IMR-90 (cell line): Measurements from ENCODE around the gene CEP68. TPM values are rescaled to one million over a fixed set of nuclear protein-coding genes. Genes with fewer than 3 reads are reported as not detected.

Experiments used
- ATAC-seq: fragments of 200-7000 bp; cut with Tn5 transposase; 2 replicates; pipeline ENCODE4 v1.9.1; 2020; ENCODE audit warnings: low read depth, mild to moderate bottlenecking, moderate library complexity
- BruUV-seq: library from RNA; stranded (reverse); fragments of 400-500 nt; replicated peaks from 2 replicates; lab custom pipeline; 2021; lab: Mats Ljungman, UMichigan
- CTCF ChIA-PET: fragments of 300-600 bp; formaldehyde crosslinking; extraction: SDS; loops from one replicate; lab custom pipeline; 2021; ENCODE audit warnings: antibody characterized with exemption; lab: Yijun Ruan, JAX
- POLR2A ChIA-PET: fragments of 300-600 bp; sonication (Branson Sonifier 250); formaldehyde crosslinking; loops from one replicate; lab custom pipeline; 2022; ENCODE audit warnings: antibody characterized with exemption; ENCODE audit not compliant: unreplicated experiment; lab: Charles Lee
- DNase-seq: peaks from one replicate; pipeline ENCODE4 v3.0.0; 2013
- H2AFZ ChIP-seq: replicated peaks from 2 replicates; pipeline ENCODE3; 2013; ENCODE audit warnings: low read length, mild to moderate bottlenecking; ENCODE audit not compliant: poor library complexity
- H2AK5ac ChIP-seq: 2 replicates; pipeline ENCODE4 v1.6.1; 2013; ENCODE audit warnings: low read depth, low read length, inconsistent platforms
- H2AK9ac ChIP-seq: replicated peaks from 2 replicates; pipeline ENCODE3; 2013; ENCODE audit warnings: mild to moderate bottlenecking, low read depth, low read length, moderate library complexity; ENCODE audit not compliant: poor library complexity
- H2BK120ac ChIP-seq: 2 replicates; pipeline ENCODE4 v1.6.1; 2013; ENCODE audit warnings: low read depth, low read length, inconsistent platforms
- H2BK15ac ChIP-seq: 3 replicates; pipeline ENCODE4 v1.6.1; 2013; ENCODE audit warnings: low read depth, low read length, inconsistent platforms
- H2BK20ac ChIP-seq: 2 replicates; pipeline ENCODE4 v1.6.1; 2013; ENCODE audit warnings: low read depth, mild to moderate bottlenecking, inconsistent platforms, low read length, moderate library complexity
- H2BK5ac ChIP-seq: 2 replicates; pipeline ENCODE4 v1.6.1; 2013; ENCODE audit warnings: mild to moderate bottlenecking, low read depth, low read length, inconsistent platforms; ENCODE audit not compliant: poor library complexity, severe bottlenecking
- H3K14ac ChIP-seq: replicated peaks from 2 replicates; pipeline ENCODE4 v1.6.1; 2013; ENCODE audit warnings: low read depth, low read length, inconsistent platforms
- H3K18ac ChIP-seq: 2 replicates; pipeline ENCODE4 v1.6.1; 2013; ENCODE audit warnings: low read depth, low read length, control low read depth
- H3K23ac ChIP-seq: 2 replicates; pipeline ENCODE4 v1.6.1; 2013; ENCODE audit warnings: low read depth, low read length, inconsistent platforms
- H3K27ac ChIP-seq: 2 replicates; pipeline ENCODE4 v1.5.1; 2013; ENCODE audit warnings: mild to moderate bottlenecking, control low read depth, low read length; ENCODE audit not compliant: insufficient read depth
- H3K27me3 ChIP-seq: 2 replicates; pipeline ENCODE4 v1.6.1; 2013; ENCODE audit warnings: low read length; ENCODE audit not compliant: control insufficient read depth, insufficient read depth
- H3K36me3 ChIP-seq: 2 replicates; pipeline ENCODE4 v1.6.1; 2013; ENCODE audit warnings: low read length, mixed read lengths; ENCODE audit not compliant: control insufficient read depth, insufficient read depth
- H3K4ac ChIP-seq: 2 replicates; pipeline ENCODE4 v1.6.1; 2013; ENCODE audit warnings: low read depth, low read length, inconsistent platforms
- H3K4me1 ChIP-seq: 2 replicates; pipeline ENCODE4 v1.6.1; 2013; ENCODE audit warnings: low read length, mixed read lengths; ENCODE audit not compliant: control insufficient read depth, insufficient read depth
- H3K4me2 ChIP-seq: 2 replicates; pipeline ENCODE4 v1.6.1; 2013; ENCODE audit warnings: low read depth, mild to moderate bottlenecking, control low read depth, low read length, moderate library complexity
- H3K4me3 ChIP-seq: 2 replicates; pipeline ENCODE4 v1.5.1; 2013; ENCODE audit warnings: low read depth, mild to moderate bottlenecking, control low read depth, low read length, moderate library complexity; ENCODE audit not compliant: insufficient read depth
- H3K56ac ChIP-seq: 2 replicates; pipeline ENCODE4 v1.6.1; 2013; ENCODE audit warnings: low read length, inconsistent platforms; ENCODE audit not compliant: insufficient read depth; ENCODE audit errors: extremely low read depth
- H3K79me1 ChIP-seq, 2 experiments: 2 replicates each; pipeline ENCODE4 v1.6.1; 2013; ENCODE audit warnings: low read length in 2 of 2, inconsistent platforms in 1 of 2, low read depth in 1 of 2
- H3K9ac ChIP-seq: 2 replicates; pipeline ENCODE4 v1.6.1; 2013; ENCODE audit warnings: low read depth, low read length, control low read depth
- H3K9me1 ChIP-seq: 2 replicates; pipeline ENCODE4 v1.6.1; 2013; ENCODE audit warnings: low read length, inconsistent platforms; ENCODE audit not compliant: insufficient read depth
- H3K9me3 ChIP-seq: 2 replicates; pipeline ENCODE4 v1.6.1; 2013; ENCODE audit warnings: low read length; ENCODE audit not compliant: control insufficient read depth, insufficient read depth
- H4K20me1 ChIP-seq: 2 replicates; pipeline ENCODE4 v1.6.1; 2013; ENCODE audit warnings: low read length, inconsistent platforms; ENCODE audit not compliant: insufficient read depth
- H4K5ac ChIP-seq: 2 replicates; pipeline ENCODE4 v1.6.1; 2013; ENCODE audit warnings: mild to moderate bottlenecking, low read depth, low read length, control low read depth
- H4K8ac ChIP-seq, 2 experiments: 2 replicates each; pipeline ENCODE4 v1.6.1; 2013; ENCODE audit warnings: low read depth in 2 of 2, low read length in 2 of 2, control low read depth in 1 of 2, inconsistent platforms in 1 of 2
- H4K91ac ChIP-seq: 2 replicates; pipeline ENCODE4 v1.6.1; 2013; ENCODE audit warnings: low read depth, low read length, inconsistent platforms; ENCODE audit not compliant: insufficient read depth
- ELK1 ChIP-seq: fragments of 150-350 bp; IDR thresholded peaks from 2 replicates; pipeline ENCODE4 v1.6.1; 2016; ENCODE audit warnings: low read depth, mild to moderate bottlenecking, low read length, moderate library complexity, borderline replicate concordance
- MAZ ChIP-seq: IDR thresholded peaks from 2 replicates; pipeline ENCODE4 v1.6.1; 2012; ENCODE audit warnings: low read depth, mild to moderate bottlenecking, low read length, improper control_type of control experiment, moderate library complexity, borderline replicate concordance
- WGBS, 2 experiments: methylation state at CpG; one replicate each; pipeline versions ENCODE4 v1.1.5 to v1.1.7; 2013; ENCODE audit warnings: missing lambda C conversion rate in 2 of 2; ENCODE audit not compliant: insufficient read length in 1 of 2; ENCODE audit errors: extremely low coverage in 2 of 2; 5-methylcytosine and 5-hydroxymethylcytosine counted together
- dilution Hi-C: fragments of 300-500 bp; cut with HindIII; formaldehyde crosslinking; loops from one replicate; pipeline ENCODE4 v1.14.3; 2018; ENCODE audit warnings: low sequenced_read_pairs; ENCODE audit not compliant: unreplicated experiment
- in situ Hi-C: fragments of 300-500 bp; cut with MboI; formaldehyde crosslinking; loops from 3 replicates; pipeline ENCODE4 v1.14.3; 2019; ENCODE audit warnings: low sequenced_read_pairs, inconsistent platforms, mixed read lengths
- intact Hi-C: fragments of 100-400 bp; cut with micrococcal nuclease; formaldehyde crosslinking; loops from 2 replicates; pipeline ENCODE4 v1.10.0; 2022
- polyA plus RNA-seq, 3 experiments: library from polyadenylated mRNA; depleted of rRNA; stranded (reverse); fragments of >200 nt; gene quantifications; 2 replicates each; pipeline ENCODE4 v1.2.3, GENCODE V29; 2012; ENCODE audit warnings: low replicate concordance in 1 of 3
- total RNA-seq: library from RNA; depleted of rRNA; stranded (reverse); fragments of >200 nt; gene quantifications from 2 replicates; pipeline ENCODE4 v1.2.3, GENCODE V29; 2012

The CEP68 gene
- total and polyA plus RNA-seq, 2 of the 4 experiments (the other 2 are of a cell fraction), result 5.5 to 5.6 TPM

- BruUV-seq, result no TSS peak
- Histone ChIP-seq H2AK5ac (peak overlapping the region; percentile 89), H4K5ac (peak overlapping the region; percentile 67), H4K91ac (peak overlapping the region; percentile 93), H3K36me3 (no peaks in the 10 kb centered on the region), H3K18ac (peak overlapping the region; percentile 90), H2AFZ (peak overlapping the region; percentile 87), H3K4ac (peak overlapping the region; percentile 98), H3K4me1 (peaks cover 7% of the 10 kb centered on the region), H3K23ac (peak overlapping the region; percentile 88), H2AK9ac (peak overlapping the region; percentile 97), H2BK5ac (peak overlapping the region; percentile 90), H3K27ac (peak overlapping the region; percentile 96), H2BK20ac (no peak overlapping the region), H2BK120ac (peak overlapping the region; percentile 81; the same call in 1 of the 2 replicates), H4K20me1 (peaks cover 55% of the 10 kb centered on the region), H3K9ac (peak overlapping the region; percentile 95), H3K56ac (peak overlapping the region; percentile 89), H3K79me1 (peaks cover 3 to 8% of the 10 kb centered on the region in 2 experiments; a peak in 3 of 4 replicates), H3K27me3 (no peaks in the 10 kb centered on the region), H3K4me2 (peak overlapping the region; percentile 100), H3K9me1 (peaks cover 2% of the 10 kb centered on the region; the same call in 1 of the 2 replicates), H2BK15ac (no peak overlapping the region), H3K4me3 (peak overlapping the region; percentile 72), H3K14ac (peak overlapping the region; percentile 99), H4K8ac (peak overlapping the region; percentile 76 to 87), H3K9me3 (no peaks in the 10 kb centered on the region)
- in situ Hi-C loops, result no loop called here
- 0% methylated on average over 13 of the region's 29 CpGs; no CpG with 5 or more reads in 1 of the 2 experiments for WGBS, 2 experiments
- POLR2A ChIA-PET, result interaction anchor here (0.6 to 0.7 kb wide), 2 partner anchors 34 to 493 kb away, joined by 3 to 8 read pairs; no protein-coding TSS in a partner anchor
- peak; percentile 29; the same call in 1 of the 2 replicates for TF ChIP-seq MAZ
- no peak for TF ChIP-seq ELK1
- ATAC-seq (peak; percentile 28), DNase-seq (no peak)
- CTCF ChIA-PET, result interaction anchor here (0.7 kb wide), 2 partner anchors 46 to 207 kb away, joined by 3 to 4 read pairs; no protein-coding TSS in a partner anchor
- dilution Hi-C loops, result no loop called here
- intact Hi-C loops, result loop anchor here (5.0 kb wide), 1 partner anchor 42 kb away; no protein-coding TSS in a partner anchor
Measured at GRCh38 chr2:65129286-65129825, 73.1 kb downstream of the CEP68 start.
